ENCODE measurements around the gene IFNL3.
"Not testable (repeated sequence)": the region's sequence is repeated elsewhere in the genome, so short reads cannot be mapped to it uniquely, and the experiment has no call there.

Gene IFNL3

DNA sequence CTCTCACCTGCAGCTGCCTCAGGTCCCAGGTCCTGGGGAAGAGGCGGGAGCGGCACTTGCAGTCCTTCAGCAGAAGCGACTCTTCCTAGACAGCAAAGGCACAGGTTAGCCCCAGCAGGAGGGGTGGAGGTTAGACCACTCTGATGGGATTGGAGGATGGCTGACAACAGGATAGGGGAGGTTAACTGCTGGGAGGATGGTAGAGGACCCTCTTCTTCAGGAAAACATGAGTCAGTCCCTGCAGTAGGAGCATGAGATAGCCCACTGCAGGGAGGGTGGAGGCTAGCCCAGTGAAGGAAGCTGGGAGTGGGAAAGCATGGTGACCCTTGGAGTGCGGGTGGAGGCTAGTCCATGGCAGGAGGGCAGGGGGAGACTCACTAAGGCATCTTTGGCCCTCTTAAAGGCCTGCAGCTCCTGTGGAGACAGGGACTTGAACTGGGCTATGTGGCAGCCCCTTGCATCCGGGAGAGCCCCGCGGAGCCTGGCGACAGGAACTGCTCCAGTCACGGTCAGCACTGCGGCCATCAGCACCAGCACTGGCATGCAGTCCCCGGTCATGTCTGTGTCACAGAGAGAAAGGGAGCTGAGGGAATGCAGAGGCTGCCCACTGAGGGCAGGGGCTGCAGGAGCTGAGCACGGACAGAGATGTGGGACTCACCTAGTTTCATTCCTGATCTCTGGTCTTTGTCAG lies at the start of gene IFNL3:
Gene IFNL3, minus strand, starts transcription at position 597 of the 691 bp plus-strand sequence. Its CDS starts 39 bp downstream, at position 558.
- DNase-seq (ENCODE audit: low spot score), result not testable (repeated sequence)

DNA sequence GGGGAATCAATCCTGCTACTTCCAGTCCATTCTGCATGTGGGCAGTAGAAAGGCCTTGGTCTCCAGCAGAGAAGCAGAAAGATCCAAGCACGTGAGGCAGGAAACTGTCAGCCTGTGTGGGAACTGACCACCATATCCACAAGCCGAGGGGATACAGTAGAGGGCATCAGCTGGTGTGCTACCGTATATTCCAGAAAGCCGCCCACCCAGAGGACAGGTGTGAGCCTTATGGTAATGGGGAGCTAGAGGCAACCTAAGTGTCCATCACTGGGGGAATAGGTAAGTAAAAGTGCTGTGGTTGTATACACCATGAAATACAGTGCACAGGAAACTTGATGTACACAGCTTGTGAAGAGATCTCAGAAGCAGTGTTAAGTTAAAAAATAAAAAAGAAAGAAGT lies 48.6 kb upstream of the IFNL3 start:
- no peak for DNase-seq (ENCODE audit: low spot score)

DNA sequence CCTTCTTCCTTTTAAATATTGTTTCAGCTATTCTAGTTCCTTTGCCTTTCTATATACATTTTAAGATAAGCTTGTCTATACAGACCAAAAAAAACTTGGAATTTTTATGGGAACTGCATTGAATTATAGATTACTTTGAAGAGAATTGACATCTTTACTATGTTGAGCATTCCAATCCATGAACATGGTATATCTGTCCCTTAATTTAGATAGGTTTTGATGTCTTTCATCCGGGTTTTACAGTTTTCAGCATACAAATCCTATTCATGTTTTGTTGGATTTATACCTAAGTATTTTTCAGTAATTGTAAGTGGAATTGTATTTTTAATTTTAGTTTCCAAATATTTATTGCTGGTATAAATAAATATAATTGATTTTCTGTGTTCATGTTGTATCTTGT lies 39.2 kb upstream of the IFNL3 start:
- DNase-seq (ENCODE audit: low spot score), result no peak

DNA sequence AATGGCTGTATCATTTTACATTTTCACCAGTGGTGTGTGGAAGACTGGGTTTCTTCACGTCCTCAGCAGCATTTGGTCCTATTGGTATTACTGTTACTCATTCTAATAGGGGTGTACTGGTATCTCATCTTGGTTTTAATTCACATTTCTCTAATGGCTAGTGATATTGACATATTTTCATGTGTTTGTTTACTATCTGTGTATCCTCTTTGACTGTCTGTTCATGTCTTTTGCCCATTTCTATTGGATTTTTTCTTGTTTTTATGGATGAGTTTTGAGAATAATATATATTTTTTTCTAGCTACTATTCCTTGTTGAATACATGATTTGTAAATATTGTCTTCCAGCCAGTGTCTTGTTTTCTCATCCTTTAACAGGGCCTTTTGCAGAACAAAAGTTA lies 37.2 kb upstream of the IFNL3 start:
- DNase-seq (ENCODE audit: low spot score), result no peak

DNA sequence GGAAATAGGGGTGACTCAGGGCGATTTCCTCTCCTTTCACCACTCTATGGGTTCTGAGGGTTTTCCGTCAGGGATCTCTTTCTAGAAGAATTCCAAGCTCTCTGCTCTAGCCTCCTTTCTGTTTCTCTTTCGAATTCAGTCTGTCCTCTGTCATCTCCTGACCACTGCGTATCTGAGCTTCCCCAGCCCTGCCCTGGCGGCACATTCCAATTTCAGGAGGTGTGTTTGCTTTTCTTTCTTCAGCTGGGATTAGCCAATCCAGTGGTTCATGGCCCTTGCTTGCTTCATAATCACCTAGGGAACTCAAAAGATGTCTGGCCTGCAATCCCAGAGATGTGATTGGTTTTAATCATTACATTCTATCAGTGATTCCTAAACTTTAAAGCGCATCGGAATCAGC lies 32.8 kb upstream of the IFNL3 start:
- no peak for DNase-seq (ENCODE audit: low spot score)

DNA sequence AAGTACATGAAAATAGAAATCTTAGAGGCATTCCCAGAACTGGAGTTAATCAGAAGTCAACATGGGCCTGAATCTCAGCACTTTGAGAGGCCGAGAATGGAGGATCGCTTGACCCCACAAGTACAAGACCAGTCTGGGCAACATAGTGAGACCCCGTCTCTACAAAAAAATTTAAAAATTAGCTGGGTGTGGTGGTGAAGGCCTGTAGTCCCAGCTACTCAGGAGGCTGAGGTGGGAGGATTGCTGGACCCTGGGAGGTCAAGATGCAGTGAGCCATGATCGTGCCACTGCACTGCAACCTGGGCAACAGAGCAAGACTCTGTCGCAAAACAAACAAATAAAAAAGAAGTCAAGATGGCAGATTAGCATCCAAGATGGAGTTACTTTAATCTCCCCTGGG lies 31.9 kb upstream of the IFNL3 start:
- no peak for DNase-seq (ENCODE audit: low spot score)

DNA sequence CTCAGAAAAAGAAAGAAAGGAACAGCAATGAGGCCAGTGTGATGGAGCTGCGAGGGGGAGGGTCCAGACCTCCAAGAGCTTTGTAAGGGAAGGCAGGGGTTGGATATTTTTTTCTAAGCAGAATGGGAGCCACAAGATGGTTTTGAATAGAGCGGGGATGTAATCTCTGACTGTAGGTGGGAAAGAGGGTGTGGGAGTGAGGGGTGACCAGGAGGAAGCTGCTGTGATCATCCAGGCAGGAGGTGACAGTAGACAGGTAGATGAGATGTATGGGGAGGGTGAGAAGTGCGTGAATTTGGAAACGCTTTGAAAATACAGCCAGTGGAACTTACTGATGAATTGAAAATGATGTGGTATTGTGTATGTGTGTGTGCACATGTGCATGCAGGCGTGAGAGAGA lies 30.8 kb upstream of the IFNL3 start:
- DNase-seq (ENCODE audit: low spot score), result no peak

DNA sequence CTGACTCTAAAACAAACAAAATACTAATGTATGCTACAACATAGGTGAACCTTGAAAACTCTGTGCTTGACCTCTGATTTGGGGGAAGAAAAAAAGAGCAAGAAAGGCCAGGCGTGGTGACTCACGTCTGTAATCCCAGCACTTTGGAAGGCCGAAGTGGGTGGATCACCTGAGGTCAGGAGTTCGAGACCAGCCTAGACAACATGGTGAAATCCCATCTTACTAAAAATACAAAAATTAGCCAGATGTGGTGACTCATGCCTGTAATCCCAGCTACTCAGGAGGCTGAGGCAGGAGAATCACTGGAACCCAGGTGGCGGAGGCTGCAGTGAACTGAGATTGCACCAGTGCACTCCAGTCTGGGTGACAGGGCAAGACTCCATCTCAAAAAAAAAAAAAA lies 29.1 kb upstream of the IFNL3 start:
- not testable (repeated sequence) for DNase-seq (ENCODE audit: low spot score)

DNA sequence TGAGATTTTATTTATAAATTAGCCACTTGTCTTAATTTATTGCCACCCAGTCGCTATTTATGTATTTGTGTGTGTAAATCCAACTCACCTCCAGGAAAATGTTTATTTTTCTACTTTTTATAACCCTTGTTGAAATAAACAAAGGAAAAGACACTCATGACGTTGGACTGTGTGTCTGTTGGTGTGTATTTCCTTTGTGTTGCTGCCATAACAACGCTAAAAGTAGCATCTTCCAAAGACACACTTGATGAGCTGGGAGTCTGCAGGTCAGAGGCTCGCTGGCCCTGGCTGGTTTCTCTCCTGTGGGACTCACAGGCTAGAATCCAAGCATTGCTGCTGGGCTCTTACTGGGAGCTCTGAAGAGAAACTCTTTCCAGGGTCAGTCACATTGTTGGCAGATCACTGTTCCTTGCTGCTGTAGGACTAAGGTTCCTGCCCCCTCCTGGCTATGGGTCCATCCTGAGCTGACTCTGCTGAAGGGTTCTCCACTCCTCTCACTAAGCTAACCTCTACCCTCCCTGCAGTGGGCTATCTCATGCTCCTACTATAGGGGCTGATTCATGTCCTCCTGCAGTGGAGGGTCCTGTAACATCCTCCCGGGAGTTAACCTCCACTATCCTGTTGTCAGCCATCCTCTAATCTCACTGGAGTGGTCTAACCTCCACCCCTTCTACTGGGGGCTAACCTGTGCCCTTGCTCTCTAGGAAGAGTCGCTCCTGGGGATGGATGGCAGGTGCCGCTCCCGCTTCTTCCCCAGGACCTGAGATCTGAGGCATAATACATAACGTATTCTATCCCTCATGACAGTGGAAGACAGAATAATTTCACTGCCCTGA lies 25.4 kb upstream of the IFNL3 start:
- no peak for DNase-seq (ENCODE audit: low spot score)

DNA sequence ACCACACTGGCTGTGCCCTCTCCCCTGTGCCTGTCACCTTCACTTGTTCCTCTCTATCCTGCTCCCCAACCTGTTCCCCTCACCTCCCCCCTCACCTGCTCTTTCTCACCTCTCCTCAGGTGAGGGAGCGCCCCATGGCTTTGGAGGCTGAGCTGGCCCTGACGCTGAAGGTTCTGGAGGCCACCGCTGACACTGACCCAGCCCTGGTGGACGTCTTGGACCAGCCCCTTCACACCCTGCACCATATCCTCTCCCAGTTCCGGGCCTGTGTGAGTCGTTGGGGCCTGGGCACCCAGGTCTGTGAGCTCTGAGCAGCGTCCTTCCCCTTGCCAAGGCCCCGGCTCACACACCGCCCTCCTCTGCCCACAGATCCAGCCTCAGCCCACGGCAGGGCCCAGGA lies 24.6 kb upstream of the IFNL3 start:
- DNase-seq (ENCODE audit: low spot score), result not testable (repeated sequence)

DNA sequence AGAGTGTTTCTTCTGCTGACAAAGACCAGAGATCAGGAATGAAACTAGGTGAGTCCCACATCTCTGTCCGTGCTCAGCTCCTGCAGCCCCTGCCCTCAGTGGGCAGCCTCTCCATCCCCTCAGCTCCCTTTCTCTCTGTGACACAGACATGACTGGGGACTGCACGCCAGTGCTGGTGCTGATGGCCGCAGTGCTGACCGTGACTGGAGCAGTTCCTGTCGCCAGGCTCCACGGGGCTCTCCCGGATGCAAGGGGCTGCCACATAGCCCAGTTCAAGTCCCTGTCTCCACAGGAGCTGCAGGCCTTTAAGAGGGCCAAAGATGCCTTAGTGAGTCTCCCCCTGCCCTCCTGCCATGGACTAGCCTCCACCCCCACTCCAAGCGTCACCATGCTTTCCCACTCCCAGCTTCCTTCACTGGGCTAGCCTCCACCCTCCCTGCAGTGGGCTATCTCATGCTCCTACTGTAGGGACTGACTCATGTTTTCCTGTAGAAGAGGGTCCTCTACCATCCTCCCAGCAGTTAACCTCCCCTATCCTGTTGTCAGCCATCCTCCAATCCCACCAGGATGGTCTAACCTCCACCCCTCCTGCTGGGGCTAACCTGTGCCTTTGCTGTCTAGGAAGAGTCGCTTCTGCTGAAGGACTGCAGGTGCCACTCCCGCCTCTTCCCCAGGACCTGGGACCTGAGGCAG lies 23.9 kb upstream of the IFNL3 start:
- not testable (repeated sequence) for DNase-seq (ENCODE audit: low spot score)

DNA sequence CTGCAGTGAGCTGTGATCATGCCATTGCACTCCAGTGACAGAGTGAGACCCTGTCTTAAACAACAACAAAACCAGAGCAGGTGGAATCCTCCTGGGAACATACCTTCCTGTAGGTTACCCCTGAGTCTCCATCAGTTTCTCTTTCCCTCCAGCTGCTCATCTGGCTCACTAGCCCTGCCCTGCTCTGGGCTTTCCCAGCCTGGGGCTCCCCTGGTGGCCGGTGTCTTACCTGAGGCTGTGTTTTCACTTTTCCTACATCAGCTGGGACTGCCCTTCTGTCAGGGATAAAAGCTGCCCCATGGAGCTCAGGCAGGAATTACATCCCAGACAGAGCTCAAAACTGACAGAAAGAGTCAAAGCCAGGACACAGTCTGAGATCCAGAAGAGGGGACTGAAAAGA lies 23.3 kb upstream of the IFNL3 start, which contains the start of gene IFNL2:
Gene IFNL2, plus strand, starts transcription at position 312 of the 400 bp plus-strand sequence. CDS start 173 bp downstream, outside the sequence.
- not testable (repeated sequence) for DNase-seq (ENCODE audit: low spot score)

DNA sequence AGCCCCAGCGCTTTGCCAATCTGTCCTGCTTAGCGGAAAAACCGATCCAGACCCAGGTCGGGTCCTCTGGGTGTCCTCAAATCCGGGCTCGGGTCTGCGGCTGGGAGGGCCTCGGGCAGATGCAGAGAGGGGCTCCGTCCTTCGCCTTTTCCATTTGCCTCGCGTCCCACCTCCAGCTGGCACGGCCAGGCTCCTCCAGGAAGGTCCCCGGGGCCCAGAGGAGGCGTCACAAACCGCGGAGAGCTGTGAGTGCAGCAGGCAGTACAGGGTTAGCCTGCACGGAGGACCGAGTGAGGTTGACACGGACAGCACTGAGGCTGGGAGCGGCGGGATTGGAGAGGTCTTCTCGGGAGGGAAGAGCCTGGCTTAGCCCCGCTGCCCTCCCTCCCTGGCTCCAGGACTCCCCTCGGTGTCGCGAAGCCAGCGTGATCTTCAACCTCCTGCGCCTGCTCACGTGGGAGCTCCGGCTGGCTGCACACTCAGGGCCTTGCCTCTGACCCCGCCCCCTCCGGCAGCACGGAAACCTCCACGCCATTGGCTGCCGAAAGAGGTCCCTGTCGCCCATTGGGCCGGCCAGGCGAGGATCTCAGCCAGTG lies 20.6 kb upstream of the IFNL3 start:
- no peak for DNase-seq (ENCODE audit: low spot score)

DNA sequence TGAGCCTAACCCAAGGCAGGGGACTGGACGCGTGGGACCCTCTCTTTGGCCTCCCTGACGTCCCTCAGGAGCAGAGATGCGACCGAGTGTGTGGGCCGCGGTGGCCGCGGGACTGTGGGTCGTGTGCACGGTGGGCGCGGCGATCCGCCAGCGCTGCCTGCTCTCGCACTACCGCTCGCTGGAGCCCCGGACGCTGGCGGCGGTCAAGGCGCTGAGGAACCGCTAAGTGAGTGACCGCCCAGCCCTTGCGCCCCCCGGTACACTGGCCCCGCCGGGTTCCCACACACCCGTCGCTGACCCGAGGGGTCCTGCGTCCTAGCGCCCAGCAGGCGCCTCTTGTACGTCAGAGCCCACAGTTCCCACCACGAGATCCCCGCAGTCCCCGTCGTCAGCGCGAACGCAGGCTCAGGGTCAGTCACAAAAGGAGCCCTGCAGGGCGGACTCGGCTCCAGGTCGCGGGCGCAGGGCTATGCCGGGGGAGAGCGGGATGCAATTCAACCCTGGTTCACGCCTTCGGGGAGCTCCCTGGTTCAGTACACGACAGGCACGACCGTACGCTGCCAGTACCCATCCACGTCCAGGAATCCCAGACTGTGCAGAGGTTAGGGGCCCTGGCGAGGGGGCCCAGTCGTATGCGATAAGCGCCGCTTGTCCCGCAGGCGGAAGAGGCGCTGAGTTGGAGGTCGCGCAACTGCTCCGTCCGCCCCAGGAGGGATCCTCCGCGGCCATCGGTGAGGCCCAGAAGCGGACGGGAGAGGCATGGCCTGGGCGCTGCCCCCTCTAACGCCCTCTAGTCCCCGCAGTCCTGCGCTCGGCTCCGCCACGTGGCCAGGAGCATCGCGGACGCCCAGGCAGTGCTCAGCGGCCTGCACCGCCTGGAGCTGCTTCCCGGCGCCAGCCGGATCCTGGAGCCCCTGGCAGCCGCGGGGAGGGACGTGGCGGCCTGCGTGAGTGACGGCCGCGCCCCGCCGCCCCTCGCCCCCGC lies 19.8 kb upstream of the IFNL3 start:
- DNase-seq (ENCODE audit: low spot score), result no peak

DNA sequence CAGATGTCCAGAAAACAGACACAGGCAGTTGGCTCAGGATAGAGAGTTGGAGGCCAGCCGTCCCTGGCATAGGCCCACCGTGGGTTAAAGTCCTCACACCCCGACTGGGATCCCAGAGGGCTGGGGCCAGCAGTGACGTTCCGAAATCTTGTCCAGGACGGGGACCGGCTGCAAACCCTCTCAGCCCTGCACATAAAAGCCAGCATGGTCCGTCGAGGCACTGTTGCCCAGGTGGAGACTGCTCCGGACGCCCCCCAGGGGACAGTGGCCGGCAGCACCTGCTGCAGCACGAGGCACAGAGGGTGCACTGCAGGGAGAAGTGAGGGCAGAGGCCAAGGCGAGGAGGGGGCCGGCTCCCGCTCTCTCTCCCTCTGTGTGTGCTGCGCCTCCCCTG lies 19.1 kb upstream of the IFNL3 start:
- no peak for DNase-seq (ENCODE audit: low spot score)

DNA sequence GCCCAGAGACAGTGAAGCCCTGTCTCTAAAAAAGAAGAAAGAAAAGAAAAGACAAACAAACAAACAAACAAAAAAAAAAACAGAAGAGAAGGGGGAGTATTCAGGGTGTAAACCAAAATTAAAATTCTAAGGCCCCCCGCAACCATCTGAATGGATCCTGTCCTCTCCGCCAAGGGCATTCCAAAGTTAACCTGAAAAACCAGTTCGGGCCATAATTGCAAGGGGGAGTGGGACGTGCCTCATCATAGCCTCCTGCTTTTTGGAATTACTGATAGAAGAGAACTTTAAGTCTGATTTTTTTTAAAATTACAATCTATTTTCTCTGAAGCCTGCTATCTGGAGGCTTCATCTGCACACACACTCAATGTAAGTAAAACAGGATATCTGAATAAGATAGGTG lies 17.7 kb upstream of the IFNL3 start:
- no peak for DNase-seq (ENCODE audit: low spot score)

DNA sequence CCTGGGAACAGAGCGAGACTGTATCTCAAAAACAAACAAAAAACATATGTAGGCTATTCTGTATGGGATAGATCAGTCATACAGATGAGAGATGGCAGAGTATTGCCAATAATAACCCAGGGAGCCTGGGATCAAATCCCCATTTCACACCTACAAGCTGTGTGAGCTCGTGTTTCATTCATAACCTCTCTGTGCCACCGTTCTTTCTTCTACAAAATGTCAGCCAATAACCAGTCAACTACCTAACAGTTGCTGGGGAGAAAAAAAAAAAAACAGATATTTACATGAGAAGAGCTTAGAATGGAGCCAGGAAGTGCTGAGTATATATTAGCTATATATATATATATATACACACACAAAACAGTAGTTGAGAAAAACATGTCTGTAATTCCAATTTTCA lies 16.9 kb upstream of the IFNL3 start:
- DNase-seq (ENCODE audit: low spot score), result no peak

DNA sequence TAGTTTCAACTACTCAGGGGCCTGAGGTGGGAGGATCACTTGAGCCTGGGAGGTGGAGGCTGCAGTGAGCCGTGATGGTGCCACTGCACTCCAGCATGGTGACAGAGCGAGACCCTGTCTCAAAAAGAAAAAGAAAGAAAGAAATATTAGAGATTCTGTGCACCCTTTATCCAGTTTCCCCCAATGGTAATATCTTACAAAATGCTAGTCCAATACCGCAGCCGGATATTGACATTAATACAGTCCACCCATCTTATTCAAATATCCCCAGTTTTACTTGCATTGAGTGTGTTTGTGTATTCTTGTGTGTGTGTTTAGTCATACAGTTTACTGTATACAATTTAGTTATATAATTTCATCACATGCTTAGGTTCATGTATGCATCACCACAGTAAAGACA lies 12.4 kb upstream of the IFNL3 start:
- no peak for DNase-seq (ENCODE audit: low spot score)

DNA sequence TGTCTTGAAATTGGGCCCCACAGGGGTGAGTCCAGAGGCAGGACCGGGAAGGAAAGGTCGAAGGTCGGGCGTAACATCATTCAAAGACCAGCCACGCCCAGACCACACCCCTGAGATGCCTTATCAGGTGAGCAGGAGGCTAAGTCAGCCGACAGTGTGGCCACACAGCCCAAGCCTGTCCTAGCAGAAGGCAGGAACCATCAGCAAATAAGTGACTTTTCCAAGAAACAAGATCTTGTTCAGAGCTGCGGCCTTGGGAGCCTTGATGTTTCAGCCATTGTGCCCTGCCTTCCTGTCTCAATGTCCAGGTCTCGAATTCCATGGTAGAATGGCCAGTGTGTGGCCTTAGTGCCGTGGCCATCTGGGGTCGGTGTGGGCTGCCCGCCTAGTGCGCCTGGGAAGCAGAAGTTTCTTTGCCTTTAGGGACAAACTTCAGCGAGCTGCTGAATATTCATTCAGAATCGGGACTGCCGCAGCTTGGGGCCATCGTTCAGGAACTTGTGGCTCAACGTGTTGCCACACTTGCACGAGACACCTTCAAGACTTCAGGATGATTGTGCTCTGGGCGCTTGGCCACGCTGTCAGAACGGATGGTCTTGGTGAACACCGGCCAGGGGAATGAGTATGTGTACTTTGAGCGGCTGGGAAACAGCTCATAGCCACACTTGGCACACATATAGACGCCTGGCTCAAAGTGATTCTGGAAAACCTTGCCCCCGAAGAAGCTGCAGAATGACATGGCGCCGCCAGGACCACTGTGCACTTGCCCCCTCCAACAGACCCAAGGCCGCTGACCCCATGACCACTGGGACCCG lies 9.9 kb upstream of the IFNL3 start:
- no peak for DNase-seq (ENCODE audit: low spot score)
